NCI-H345 (cell line): ENCODE measurements around the gene LAP3.
"Not testable (repeated sequence)": the region's sequence is repeated elsewhere in the genome, so short reads cannot be mapped to it uniquely, and the experiment has no call there.

Experiments used
- DNase-seq: peaks from one replicate; lab custom pipeline; 2025; lab: John Stamatoyannopoulos, UW

Gene LAP3

GRCh38 chr4:17576932-17577664 lies at the start of gene LAP3:
Gene LAP3, plus strand, starts transcription at chr4:17577198. Its CDS starts 268 bp downstream, at chr4:17577466.
- DNase-seq: peak; percentile 86

GRCh38 chr4:17528551-17529165 lies 48.3 kb upstream of the LAP3 start:
- no peak for DNase-seq

- no peak for DNase-seq
Measured at GRCh38 chr4:17531538-17532285, 45.3 kb upstream of the LAP3 start.

GRCh38 chr4:17534705-17535104 lies 42.3 kb upstream of the LAP3 start:
- no peak for DNase-seq

GRCh38 chr4:17535242-17535641 lies 41.8 kb upstream of the LAP3 start:
- DNase-seq: no peak

- DNase-seq: no peak
Measured at GRCh38 chr4:17535906-17536305, 41.1 kb upstream of the LAP3 start.

- not testable (repeated sequence) for DNase-seq
Measured at GRCh38 chr4:17537060-17537459, 39.9 kb upstream of the LAP3 start.

- peak; percentile 64 for DNase-seq
Measured at GRCh38 chr4:17544205-17544604, 32.8 kb upstream of the LAP3 start.

- DNase-seq: peak; percentile 44
Measured at GRCh38 chr4:17544831-17545234, 32.2 kb upstream of the LAP3 start.

GRCh38 chr4:17545374-17546140 lies 31.4 kb upstream of the LAP3 start:
- peak; percentile 10 for DNase-seq

GRCh38 chr4:17546222-17546621 lies 30.8 kb upstream of the LAP3 start:
- DNase-seq: no peak

- DNase-seq: no peak
Measured at GRCh38 chr4:17546678-17547077, 30.3 kb upstream of the LAP3 start.

- DNase-seq: no peak
Measured at GRCh38 chr4:17550549-17550948, 26.4 kb upstream of the LAP3 start.

- no peak for DNase-seq
Measured at GRCh38 chr4:17552427-17552826, 24.6 kb upstream of the LAP3 start.

- DNase-seq: no peak
Measured at GRCh38 chr4:17554568-17554967, 22.4 kb upstream of the LAP3 start.

GRCh38 chr4:17556498-17556897 lies 20.5 kb upstream of the LAP3 start:
- DNase-seq: no peak

GRCh38 chr4:17557880-17558279 lies 19.1 kb upstream of the LAP3 start:
- DNase-seq: no peak

GRCh38 chr4:17558941-17559708 lies 17.9 kb upstream of the LAP3 start:
- no peak for DNase-seq

GRCh38 chr4:17559709-17560048 lies 17.3 kb upstream of the LAP3 start:
- no peak for DNase-seq

GRCh38 chr4:17560065-17560673 lies 16.8 kb upstream of the LAP3 start:
- DNase-seq: no peak
